Thymus (tissue), 11 donors: Measurements from ENCODE around the gene SURF6. TPM values are rescaled to one million over a fixed set of nuclear protein-coding genes. Genes with fewer than 3 reads are reported as not detected.

Experiments
- DNase-seq, 9 donors: peaks; one replicate each; pipeline ENCODE4 v3.0.0-alpha.2; 2013; ENCODE audit warnings: low spot score in 9 of 9, low read depth in 6 of 9, missing footprints in 1 of 9
- H3K27ac ChIP-seq, 2 donors: one replicate each; pipeline ENCODE4 v1.5.1; 2013; ENCODE audit warnings: control low read depth in 1 of 2, low read depth in 1 of 2, low read length in 1 of 2, mild to moderate bottlenecking in 1 of 2, moderate library complexity in 1 of 2
- H3K27me3 ChIP-seq, 2 donors: one replicate each; pipeline ENCODE4 v1.5.1; 2013; ENCODE audit warnings: low read length in 1 of 2; ENCODE audit not compliant: control insufficient read depth in 2 of 2, insufficient read depth in 1 of 2
- H3K36me3 ChIP-seq, 2 donors: one replicate each; pipeline ENCODE4 v1.5.1; 2013; ENCODE audit warnings: low read length in 1 of 2, mild to moderate bottlenecking in 1 of 2, moderate library complexity in 1 of 2; ENCODE audit not compliant: control insufficient read depth in 2 of 2, insufficient read depth in 2 of 2
- H3K4me1 ChIP-seq, 2 donors: one replicate each; pipeline ENCODE4 v1.5.1; 2013; ENCODE audit warnings: low read length in 2 of 2; ENCODE audit not compliant: control insufficient read depth in 2 of 2, insufficient read depth in 2 of 2
- H3K4me3 ChIP-seq, 2 donors: one replicate each; pipeline ENCODE4 v1.5.1; 2013; ENCODE audit warnings: low read length in 2 of 2, control low read depth in 1 of 2, mild to moderate bottlenecking in 1 of 2
- H3K9me3 ChIP-seq, 2 donors: one replicate each; pipeline ENCODE4 v1.5.1; 2013; ENCODE audit warnings: low read length in 1 of 2, mild to moderate bottlenecking in 1 of 2; ENCODE audit not compliant: control insufficient read depth in 2 of 2, insufficient read depth in 1 of 2
- WGBS: extraction: QIAGEN DNeasy Blood & Tissue Kit; methylation state at CpG from one replicate; pipeline ENCODE4 v1.1.7; 2013; 5-methylcytosine and 5-hydroxymethylcytosine counted together
- polyA plus RNA-seq: library from polyadenylated mRNA; stranded (reverse); fragments of 200-250 nt; gene quantifications from one replicate; pipeline ENCODE4 v1.2.3, GENCODE V29; 2013
- total RNA-seq: library from RNA; stranded (reverse); fragments of 120-200 nt; gene quantifications from one replicate; pipeline ENCODE4 v1.2.4, GENCODE V29; 2013
- donor health status: healthy.

SURF6 gene
- total and polyA plus RNA-seq, 2 donors, result 13.6 to 17.2 TPM

- H3K36me3 ChIP-seq, result peaks cover 41 to 67% of the 10 kb centered on the region in 2 donors
Measured at GRCh38 chr9:133370685-133371084, 34.7 kb upstream of the SURF6 start.

DNA sequence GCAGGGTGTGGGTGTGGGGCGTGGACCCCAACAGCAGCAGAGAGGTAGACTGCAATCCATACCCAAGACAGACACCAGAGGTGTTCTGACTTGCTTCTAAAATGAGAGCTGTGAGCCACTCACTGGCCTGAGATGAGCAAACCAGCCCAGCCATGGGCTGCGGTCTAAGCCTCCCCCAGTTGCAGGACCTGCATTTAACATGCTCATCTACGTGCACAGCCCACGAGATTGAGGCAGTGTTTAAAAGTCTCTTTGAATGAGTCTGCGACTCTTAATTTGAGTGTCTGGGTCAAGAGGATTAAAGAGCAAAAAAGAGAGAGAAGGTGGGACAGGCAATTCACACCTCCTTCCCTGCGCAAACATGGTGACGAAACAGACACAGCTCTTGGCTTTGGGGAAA is 33.9 kb upstream of the SURF6 start:
- peaks cover 22 to 67% of the 10 kb centered on the region in 2 donors for H3K4me1 ChIP-seq
- H3K36me3 ChIP-seq, result peaks cover 47 to 75% of the 10 kb centered on the region in 2 donors
- no peaks in the 10 kb centered on the region for H3K9me3 ChIP-seq
- no peaks in the 10 kb centered on the region for H3K27me3 ChIP-seq
- 94% methylated on average over 7 of the region's 7 CpGs for WGBS
- DNase-seq, result no peak
- no peak overlapping the region for H3K4me3 ChIP-seq
- H3K27ac ChIP-seq, result peak overlapping the region; percentile 54 to 91

More at GRCh38 chr9:133370685-133371084, 34.7 kb upstream of the SURF6 start:
- peaks cover 22 to 65% of the 10 kb centered on the region in 2 donors for H3K4me1 ChIP-seq
- peak overlapping the region in 1 of 2 donors; percentile 16 for H3K4me3 ChIP-seq
- peak in 2 of 9 donors; percentile 31 to 57 for DNase-seq
- H3K9me3 ChIP-seq, result no peaks in the 10 kb centered on the region
- H3K27me3 ChIP-seq, result no peaks in the 10 kb centered on the region
- H3K27ac ChIP-seq, result peak overlapping the region; percentile 70 to 91
- WGBS, result 46% methylated on average over 9 of the region's 9 CpGs

DNA sequence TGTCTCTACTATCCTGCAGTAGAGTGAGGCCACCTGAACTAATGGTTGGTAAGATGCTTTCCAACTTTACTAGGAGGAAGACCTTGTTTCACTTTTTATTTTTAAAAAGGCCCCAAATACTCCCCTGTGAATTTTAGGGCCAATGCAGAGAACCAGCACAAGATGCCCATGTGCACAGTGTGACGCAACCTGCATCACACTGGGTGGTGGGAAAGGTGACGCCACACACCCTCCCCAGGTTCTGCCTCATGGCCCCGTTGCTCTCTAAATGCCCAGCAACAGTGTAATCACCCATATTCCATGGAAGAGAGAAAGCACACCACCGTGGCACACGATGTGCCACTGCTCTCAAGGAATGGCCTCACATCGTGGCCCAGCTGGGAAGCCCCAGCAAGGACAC is 33.4 kb upstream of the SURF6 start:
- Histone ChIP-seq H3K27me3 (no peaks in the 10 kb centered on the region), H3K36me3 (peaks cover 51 to 78% of the 10 kb centered on the region in 2 donors), H3K4me3 (no peak overlapping the region), H3K4me1 (peaks cover 22 to 64% of the 10 kb centered on the region in 2 donors), H3K9me3 (no peaks in the 10 kb centered on the region), H3K27ac (no peak overlapping the region)
- WGBS, result 96% methylated on average over 6 of the region's 6 CpGs
- no peak for DNase-seq

DNA sequence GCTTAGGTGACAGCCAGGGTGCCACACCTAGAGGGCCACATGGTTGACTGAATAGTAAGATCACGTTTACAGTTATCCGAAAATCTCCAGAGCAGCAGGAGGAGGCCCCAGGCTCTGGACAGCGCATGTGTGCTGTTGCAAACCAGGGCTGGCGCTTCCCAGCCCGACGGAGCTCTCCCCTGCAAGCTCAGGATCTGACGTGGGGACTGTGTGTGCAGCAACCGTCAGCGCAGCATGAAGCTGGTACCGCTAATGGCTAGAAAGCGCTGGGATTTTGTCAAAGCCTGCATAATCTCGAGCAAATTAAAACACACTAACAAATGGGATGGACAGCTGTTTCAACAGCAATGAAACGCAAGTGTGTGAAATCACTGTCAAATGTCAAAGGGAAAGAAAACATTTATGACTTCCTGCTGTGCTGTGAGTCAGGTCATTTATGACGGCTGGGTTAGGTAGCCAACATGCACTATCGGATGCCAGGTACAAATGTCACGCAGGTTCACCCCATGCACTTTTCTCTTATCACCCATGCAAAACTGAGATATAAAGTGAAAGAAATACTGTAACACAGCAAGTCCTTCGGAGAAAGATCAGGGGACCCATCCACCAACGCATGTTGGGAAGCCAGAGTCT is 32.4 kb upstream of the SURF6 start:
- no peak for DNase-seq
- no peaks in the 10 kb centered on the region for H3K9me3 ChIP-seq
- peaks cover 19 to 54% of the 10 kb centered on the region in 2 donors for H3K4me1 ChIP-seq
- WGBS, result 95% methylated on average over 18 of the region's 18 CpGs
- peaks cover 59 to 84% of the 10 kb centered on the region in 2 donors for H3K36me3 ChIP-seq
- H3K4me3 ChIP-seq, result no peak overlapping the region
- no peak overlapping the region for H3K27ac ChIP-seq
- no peaks in the 10 kb centered on the region for H3K27me3 ChIP-seq

GRCh38 chr9:133367778-133368177 is 31.8 kb upstream of the SURF6 start:
- no peak overlapping the region for H3K4me3 ChIP-seq
- H3K9me3 ChIP-seq, result no peaks in the 10 kb centered on the region
- DNase-seq, result no peak
- WGBS, result 96% methylated on average over 10 of the region's 10 CpGs
- no peaks in the 10 kb centered on the region for H3K27me3 ChIP-seq
- peaks cover 19 to 48% of the 10 kb centered on the region in 2 donors for H3K4me1 ChIP-seq
- H3K36me3 ChIP-seq, result peaks cover 65 to 82% of the 10 kb centered on the region in 2 donors
- H3K27ac ChIP-seq, result no peak overlapping the region

- 98% methylated on average over 22 of the region's 22 CpGs for WGBS
Measured at GRCh38 chr9:133367221-133367620, 31.2 kb upstream of the SURF6 start.

DNA sequence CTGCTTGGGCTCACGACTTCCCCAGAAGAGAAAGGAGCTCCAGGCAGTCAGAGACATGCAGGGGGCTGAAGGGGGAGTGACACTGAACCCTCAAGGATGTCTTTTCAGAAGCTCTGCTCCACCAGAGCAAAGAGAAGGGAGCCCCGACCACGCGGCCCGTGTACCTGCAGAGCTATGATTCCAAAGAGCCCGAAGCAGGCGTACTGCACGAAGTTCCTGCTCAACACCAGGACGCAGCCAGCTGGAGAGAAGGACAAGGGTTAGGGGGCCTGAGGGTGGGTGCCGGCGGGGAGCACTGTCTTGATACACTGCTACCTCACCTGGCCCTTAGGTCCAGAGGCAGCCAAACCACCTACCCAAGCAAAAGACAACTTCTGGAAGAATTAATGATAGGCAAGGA is 30.4 kb upstream of the SURF6 start:
- DNase-seq, result no peak
- Histone ChIP-seq H3K4me3 (no peak overlapping the region), H3K36me3 (peaks cover 72 to 87% of the 10 kb centered on the region in 2 donors), H3K4me1 (peaks cover 13 to 35% of the 10 kb centered on the region in 2 donors), H3K9me3 (no peaks in the 10 kb centered on the region), H3K27me3 (no peaks in the 10 kb centered on the region), H3K27ac (no peak overlapping the region)
- 97% methylated on average over 11 of the region's 11 CpGs for WGBS

More at GRCh38 chr9:133367221-133367620, 31.2 kb upstream of the SURF6 start:
- no peak for DNase-seq
- no peak overlapping the region for H3K27ac ChIP-seq
- no peak overlapping the region for H3K4me3 ChIP-seq
- H3K27me3 ChIP-seq, result no peaks in the 10 kb centered on the region
- no peaks in the 10 kb centered on the region for H3K9me3 ChIP-seq
- peaks cover 16 to 42% of the 10 kb centered on the region in 2 donors for H3K4me1 ChIP-seq
- H3K36me3 ChIP-seq, result peaks cover 66 to 82% of the 10 kb centered on the region in 2 donors

GRCh38 chr9:133362359-133363044 is 26.5 kb upstream of the SURF6 start:
- H3K4me3 ChIP-seq, result no peak overlapping the region
- no peak overlapping the region for H3K27ac ChIP-seq
- no peaks in the 10 kb centered on the region for H3K9me3 ChIP-seq
- 98% methylated on average over 15 of the region's 15 CpGs for WGBS
- no peak for DNase-seq
- peaks cover 79 to 80% of the 10 kb centered on the region in 2 donors for H3K36me3 ChIP-seq
- peaks cover 0 to 10% of the 10 kb centered on the region in 2 donors for H3K4me1 ChIP-seq
- no peaks in the 10 kb centered on the region for H3K27me3 ChIP-seq

DNA sequence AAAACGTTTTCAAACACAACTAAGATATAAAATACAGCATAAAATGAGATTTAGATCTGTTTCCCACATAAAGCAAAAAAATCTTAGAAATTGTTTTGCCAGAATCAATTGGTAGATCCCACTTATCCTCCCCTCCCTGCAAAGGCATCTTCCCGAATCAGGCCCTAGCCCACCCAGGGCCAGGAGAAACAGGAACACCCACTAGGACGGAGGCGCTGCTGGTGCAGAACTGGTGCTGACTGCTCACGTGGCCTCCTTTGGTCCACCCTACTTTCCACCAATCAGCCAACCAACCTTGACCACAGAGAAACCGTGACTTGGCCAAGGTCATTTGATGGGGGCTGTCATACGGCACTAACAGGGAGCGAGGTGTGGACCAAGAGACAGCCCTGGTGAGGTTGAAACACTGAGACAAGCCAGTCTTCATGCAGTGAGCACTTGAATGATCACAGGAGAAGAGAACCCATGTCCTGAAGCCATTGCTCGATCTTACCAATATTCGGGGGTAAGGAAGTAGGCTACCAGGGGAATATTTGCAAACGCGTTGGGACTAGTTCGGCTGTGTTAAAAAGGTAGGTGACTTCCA is 25.6 kb upstream of the SURF6 start:
- Histone ChIP-seq H3K36me3 (peaks cover 70 to 71% of the 10 kb centered on the region in 2 donors), H3K27ac (no peak overlapping the region), H3K9me3 (no peaks in the 10 kb centered on the region), H3K4me3 (no peak overlapping the region), H3K27me3 (no peaks in the 10 kb centered on the region), H3K4me1 (peaks cover 8 to 18% of the 10 kb centered on the region in 2 donors)
- no peak for DNase-seq
- WGBS, result 95% methylated on average over 13 of the region's 13 CpGs
